ENCODE data around the gene NCDN.

- TF ChIP-seq POLR2AphosphoS5 (IDR thresholded peaks at IDR 0.05; ENCODE audit: low read depth, low read length) (no peak), CTCF (IDR thresholded peaks at IDR 0.05; ENCODE audit: control extremely low read depth in 1 of 3, insufficient read depth in 1 of 3, low read depth in 1 of 3, low read length in 3 of 3) (no peak), TAF1 (IDR thresholded peaks at IDR 0.05; ENCODE audit: low read depth, low read length) (no peak), E2F6 (IDR thresholded peaks at IDR 0.05) (no peak), ASH2L (IDR thresholded peaks at IDR 0.05; ENCODE audit: low read length) (no peak), SRF (IDR thresholded peaks at IDR 0.05; ENCODE audit: low read depth, low read length) (no peak), FOSL1 (IDR thresholded peaks at IDR 0.05; ENCODE audit: insufficient read depth, low read depth, low read length) (no peak), JUND (IDR thresholded peaks at IDR 0.05; ENCODE audit: low read length) (no peak), ATF2 (IDR thresholded peaks at IDR 0.05; ENCODE audit: low read length) (no peak), SP2 (IDR thresholded peaks at IDR 0.05; ENCODE audit: low read length) (no peak), TCF12 (IDR thresholded peaks at IDR 0.05; ENCODE audit: low read depth, low read length) (no peak), USF2 (IDR thresholded peaks at IDR 0.05; ENCODE audit: low read length) (no peak), KDM1A (IDR thresholded peaks at IDR 0.05; ENCODE audit: borderline replicate concordance, low read length) (no peak), RFX5 (IDR thresholded peaks at IDR 0.05; ENCODE audit: borderline replicate concordance, low read depth, low read length) (no peak)
These were observed 26.7 kb upstream of the NCDN start for GRCh38 chr1:35530946-35531345.

Measured in H1 (cell line).